ENCODE results near the gene RNASET2. TPM values are rescaled to one million over a fixed set of nuclear protein-coding genes. Genes with fewer than 3 reads are reported as not detected.

Gene RNASET2
- total RNA-seq, 1 donor from 2014 or later: 22.3 TPM

GRCh38 chr6:166970776-166971175 is 14.4 kb upstream of the RNASET2 start:
- DNase-seq (ENCODE audit: low spot score): no peak
- ATAC-seq: no peak

GRCh38 chr6:166970091-166970490 is 13.7 kb upstream of the RNASET2 start:
- no peak for DNase-seq (ENCODE audit: low spot score)
- ATAC-seq: no peak

GRCh38 chr6:166969390-166970002 is 13.1 kb upstream of the RNASET2 start:
- ATAC-seq (no peak), DNase-seq (ENCODE audit: low spot score) (no peak)

GRCh38 chr6:166966268-166966667 is 9.9 kb upstream of the RNASET2 start:
- ATAC-seq: no peak
- no peak for DNase-seq (ENCODE audit: low spot score)

- DNase-seq (ENCODE audit: low spot score) (peak; percentile 35), ATAC-seq (no peak)
Observed at GRCh38 chr6:166960609-166960978, 4.2 kb upstream of the RNASET2 start.

GRCh38 chr6:166959911-166960608 is 3.7 kb upstream of the RNASET2 start:
- no peak for ATAC-seq
- DNase-seq (ENCODE audit: low spot score): peak; percentile 40

- DNase-seq (ENCODE audit: low spot score): peak; percentile 32
- no peak for ATAC-seq
Observed at GRCh38 chr6:166958926-166959861, 2.8 kb upstream of the RNASET2 start.

- DNase-seq (ENCODE audit: low spot score) (no peak), ATAC-seq (no peak)
Observed at GRCh38 chr6:166957805-166958076, 1.4 kb upstream of the RNASET2 start.

GRCh38 chr6:166957087-166957804 is 896 bp upstream of the RNASET2 start:
- ATAC-seq (peak; percentile 26), DNase-seq (ENCODE audit: low spot score) (peak; percentile 62)

- peak; percentile 59 for ATAC-seq
- DNase-seq (ENCODE audit: low spot score): no peak
Observed at GRCh38 chr6:166955865-166956443, 396 bp downstream of the RNASET2 start.

- no peak for DNase-seq (ENCODE audit: low spot score)
- no peak for ATAC-seq
Observed at GRCh38 chr6:166955121-166955864, 1.1 kb downstream of the RNASET2 start.

- ATAC-seq: no peak
- DNase-seq (ENCODE audit: low spot score): no peak
Observed at GRCh38 chr6:166954118-166954713, 2.1 kb downstream of the RNASET2 start.

GRCh38 chr6:166952567-166953486 is 3.5 kb downstream of the RNASET2 start:
- DNase-seq (ENCODE audit: low spot score) (no peak), ATAC-seq (no peak)

- no peak for ATAC-seq
- DNase-seq (ENCODE audit: low spot score): no peak
Observed at GRCh38 chr6:166952121-166952520, 4.2 kb downstream of the RNASET2 start.

- DNase-seq (ENCODE audit: low spot score): no peak
- no peak for ATAC-seq
Observed at GRCh38 chr6:166951670-166952060, 4.7 kb downstream of the RNASET2 start.

- ATAC-seq: peak; percentile 48
- DNase-seq (ENCODE audit: low spot score): peak; percentile 67
Observed at GRCh38 chr6:166950892-166951669, 5.3 kb downstream of the RNASET2 start.

GRCh38 chr6:166950443-166950821 is 5.9 kb downstream of the RNASET2 start:
- ATAC-seq (peak; percentile 43), DNase-seq (ENCODE audit: low spot score) (no peak)
